Measurements from ENCODE around the gene RHOF. TPM values are rescaled to one million over a fixed set of nuclear protein-coding genes. Genes with fewer than 3 reads are reported as not detected.

Gene RHOF
- total RNA-seq, 3 donors from 2014 or later: 5.8 to 13.1 (median 12.0) TPM

GRCh38 chr12:121800694-121801594 lies 7.5 kb upstream of the RHOF start:
- no peaks in the 10 kb centered on the region for H3K27me3 ChIP-seq
- H3K27ac ChIP-seq: peak overlapping the region; percentile 100
- intact Hi-C loops (cut with DNase I; ENCODE audit: low total_unique reads): no loop called here
- TF ChIP-seq CTCF (IDR thresholded peaks at IDR 0.05) (no peak), POLR2A (IDR thresholded peaks at IDR 0.05) (peak; percentile 75), POLR2AphosphoS5 (IDR thresholded peaks at IDR 0.05) (peak; percentile 42 to 77 (median 59))
- no peaks in the 10 kb centered on the region for H3K9me3 ChIP-seq
- peak overlapping the region; percentile 76 to 95 (median 80) for H3K4me3 ChIP-seq
- no peaks in the 10 kb centered on the region for H3K36me3 ChIP-seq
- peak; percentile 81 to 84 for DNase-seq (ENCODE audit: low spot score in 2 of 2)
- H3K4me1 ChIP-seq: peaks cover 14 to 25% of the 10 kb centered on the region in 2 donors

GRCh38 chr12:121799842-121800693 lies 6.6 kb upstream of the RHOF start:
- no peaks in the 10 kb centered on the region for H3K36me3 ChIP-seq
- H3K4me3 ChIP-seq: peak overlapping the region; percentile 76 to 95 (median 80)
- H3K9me3 ChIP-seq: no peaks in the 10 kb centered on the region
- intact Hi-C loops (cut with DNase I; ENCODE audit: low total_unique reads): loop anchor here (5.0 kb wide), 1 partner anchor 222 kb away; the partner anchor contains the start of gene BCL7A
- DNase-seq (ENCODE audit: low spot score in 2 of 2): peak; percentile 88 to 90
- no peak for TF ChIP-seq CTCF (IDR thresholded peaks at IDR 0.05)
- TF ChIP-seq POLR2AphosphoS5 (IDR thresholded peaks at IDR 0.05): peak; percentile 69 to 85 (median 79)
- peak; percentile 55 for TF ChIP-seq POLR2A (IDR thresholded peaks at IDR 0.05)
- no peaks in the 10 kb centered on the region for H3K27me3 ChIP-seq
- H3K4me1 ChIP-seq: peaks cover 14 to 33% of the 10 kb centered on the region in 2 donors
- peak overlapping the region; percentile 100 for H3K27ac ChIP-seq

- Histone ChIP-seq H3K4me3 (peak overlapping the region; percentile 76 to 95 (median 80)), H3K27ac (peak overlapping the region; percentile 100), H3K4me1 (peaks cover 14 to 38% of the 10 kb centered on the region in 2 donors), H3K9me3 (no peaks in the 10 kb centered on the region), H3K27me3 (no peaks in the 10 kb centered on the region), H3K36me3 (no peaks in the 10 kb centered on the region)
- TF ChIP-seq POLR2A (IDR thresholded peaks at IDR 0.05): peak; percentile 44
- TF ChIP-seq POLR2AphosphoS5 (IDR thresholded peaks at IDR 0.05): peak in 2 of 3 donors; percentile 44 to 61
- no peak for TF ChIP-seq CTCF (IDR thresholded peaks at IDR 0.05)
- intact Hi-C loops (cut with DNase I; ENCODE audit: low total_unique reads): loop anchor here (5.0 kb wide), 1 partner anchor 223 kb away; the partner anchor contains the start of gene BCL7A
- DNase-seq (ENCODE audit: low spot score in 2 of 2): peak; percentile 79 to 87
Observed at GRCh38 chr12:121799156-121799841, 5.8 kb upstream of the RHOF start.

GRCh38 chr12:121798787-121799155 lies 5.3 kb upstream of the RHOF start:
- no peaks in the 10 kb centered on the region for H3K36me3 ChIP-seq
- TF ChIP-seq POLR2A (IDR thresholded peaks at IDR 0.05): no peak
- TF ChIP-seq POLR2AphosphoS5 (IDR thresholded peaks at IDR 0.05): no peak
- no peak for TF ChIP-seq CTCF (IDR thresholded peaks at IDR 0.05)
- H3K9me3 ChIP-seq: no peaks in the 10 kb centered on the region
- peak overlapping the region; percentile 100 for H3K27ac ChIP-seq
- H3K4me1 ChIP-seq: peaks cover 14 to 38% of the 10 kb centered on the region in 2 donors
- intact Hi-C loops (cut with DNase I; ENCODE audit: low total_unique reads): loop anchor here (5.0 kb wide), 1 partner anchor 224 kb away; the partner anchor contains the start of gene BCL7A
- no peak for DNase-seq (ENCODE audit: low spot score in 2 of 2)
- peak overlapping the region; percentile 76 to 95 (median 80) for H3K4me3 ChIP-seq
- H3K27me3 ChIP-seq: no peaks in the 10 kb centered on the region

Measured in breast epithelium (tissue), 4 donors.